H1 (cell line): ENCODE results near the gene BACE2. TPM values are rescaled to one million over a fixed set of nuclear protein-coding genes. Genes with fewer than 3 reads are reported as not detected.

Experiments used
- CTCF ChIA-PET: fragments of 300-600 bp; sonication (Branson Sonifier 250); formaldehyde crosslinking; loops from one replicate; lab custom pipeline; 2021; ENCODE audit not compliant: partially characterized antibody; lab: Charles Lee
- POLR2A ChIA-PET: fragments of 300-600 bp; sonication (Branson Sonifier 250); formaldehyde crosslinking; loops from one replicate; lab custom pipeline; 2021; ENCODE audit warnings: inconsistent platforms; ENCODE audit not compliant: partially characterized antibody; lab: Charles Lee
- DNase-seq, 2 experiments: peaks; one replicate each; pipeline versions ENCODE4 v3.0.0 to v3.0.0-alpha.2; 2010 to 2022; ENCODE audit warnings: low spot score in 2 of 2, low read depth in 1 of 2, mixed read lengths in 1 of 2
- FAIRE-seq: peaks from 2 replicates; lab custom pipeline; 2011; peaks lifted over from hg19 to GRCh38; lab: Jason Lieb, UNC
- H2AFZ ChIP-seq: 2 replicates; pipeline ENCODE4 v1.8.1; 2012; ENCODE audit warnings: low read length, inconsistent platforms
- H2AK5ac ChIP-seq: 2 replicates; pipeline ENCODE4 v1.6.1; 2013; ENCODE audit warnings: low read depth, low read length
- H2BK120ac ChIP-seq: replicated peaks from 2 replicates; pipeline ENCODE3; 2013; ENCODE audit warnings: low read depth, low read length, inconsistent platforms
- H2BK12ac ChIP-seq: 2 replicates; pipeline ENCODE4 v1.6.1; 2013; ENCODE audit warnings: low read depth, low read length
- H2BK15ac ChIP-seq: 2 replicates; pipeline ENCODE4 v1.6.1; 2013; ENCODE audit warnings: low read length
- H2BK20ac ChIP-seq: 2 replicates; pipeline ENCODE4 v1.6.1; 2013; ENCODE audit warnings: low read length
- H2BK5ac ChIP-seq: 2 replicates; pipeline ENCODE4 v1.6.1; 2013; ENCODE audit warnings: low read depth, low read length
- H3K14ac ChIP-seq: 2 replicates; pipeline ENCODE4 v1.6.1; 2013; ENCODE audit warnings: inconsistent platforms; ENCODE audit not compliant: insufficient read length
- H3K18ac ChIP-seq: 2 replicates; pipeline ENCODE4 v1.6.1; 2013; ENCODE audit warnings: low read length; ENCODE audit errors: extremely low read depth
- H3K23ac ChIP-seq: 2 replicates; pipeline ENCODE4 v1.6.1; 2013; ENCODE audit warnings: inconsistent platforms; ENCODE audit not compliant: insufficient read length
- H3K23me2 ChIP-seq: 2 replicates; pipeline ENCODE4 v1.6.1; 2013; ENCODE audit warnings: low read depth, low read length
- H3K27ac ChIP-seq: 2 replicates; pipeline ENCODE4 v1.6.1; 2011; ENCODE audit warnings: low read depth, low read length, inconsistent platforms
- H3K27me3 ChIP-seq, 4 experiments: replicated peaks in 1 of 4; 1 replicate in 1 of 4; 2 replicates in 3 of 4; pipeline versions ENCODE4 v1.6.1 to v1.8.1; 2011 to 2013; ENCODE audit warnings: low read length in 3 of 4, mild to moderate bottlenecking in 3 of 4, inconsistent platforms in 2 of 4, mixed read lengths in 2 of 4, moderate library complexity in 1 of 4; ENCODE audit not compliant: control insufficient read depth in 3 of 4, insufficient read depth in 3 of 4; ENCODE audit errors: extremely low read depth in 1 of 4
- H3K36me3 ChIP-seq, 4 experiments: 2 replicates each; pipeline versions ENCODE4 v1.6.1 to v1.8.1; 2011 to 2013; ENCODE audit warnings: mild to moderate bottlenecking in 4 of 4, low read length in 3 of 4, moderate library complexity in 2 of 4, control low read depth in 1 of 4, inconsistent platforms in 1 of 4; ENCODE audit not compliant: insufficient read depth in 4 of 4, control insufficient read depth in 2 of 4
- H3K4ac ChIP-seq: replicated peaks from 2 replicates; pipeline ENCODE3; 2013; ENCODE audit warnings: low read length, low read depth, mixed read lengths, inconsistent platforms; ENCODE audit not compliant: insufficient read length
- H3K4me1 ChIP-seq, 4 experiments: replicated peaks in 1 of 4; 1 replicate in 1 of 4; 2 replicates in 3 of 4; pipeline versions ENCODE4 v1.6.1 to v1.8.1; 2011 to 2013; ENCODE audit warnings: low read length in 3 of 4, inconsistent platforms in 2 of 4, mixed read lengths in 1 of 4; ENCODE audit not compliant: insufficient read depth in 4 of 4, control insufficient read depth in 3 of 4
- H3K4me2 ChIP-seq, 2 experiments: 2 replicates each; pipeline versions ENCODE4 v1.6.1 to v1.8.1; 2011 to 2013; ENCODE audit warnings: low read depth in 2 of 2, low read length in 2 of 2, control low read depth in 1 of 2, inconsistent platforms in 1 of 2, mild to moderate bottlenecking in 1 of 2; ENCODE audit not compliant: insufficient read depth in 1 of 2
- H3K4me3 ChIP-seq, 4 experiments: fragments of 200-600, 300-600 bp in 1 of 4; sonication (generic), shearing (Covaris generic), sonication (Bioruptor Twin) in 1 of 4; 2 replicates each; pipeline versions ENCODE4 v1.5.1 to v1.8.1; 2011 to 2016; ENCODE audit warnings: low read length in 4 of 4, low read depth in 3 of 4, control low read depth in 2 of 4, inconsistent platforms in 2 of 4, mild to moderate bottlenecking in 2 of 4, mixed read lengths in 1 of 4, moderate library complexity in 1 of 4; ENCODE audit not compliant: insufficient read depth in 2 of 4; ENCODE audit errors: extremely low read depth in 1 of 4
- H3K56ac ChIP-seq: replicated peaks from 2 replicates; pipeline ENCODE3; 2013; ENCODE audit warnings: low read depth, mild to moderate bottlenecking, mixed read lengths, low read length, inconsistent platforms; ENCODE audit not compliant: insufficient read length
- H3K79me1 ChIP-seq: 2 replicates; pipeline ENCODE4 v1.6.1; 2013; ENCODE audit warnings: low read depth, low read length, control low read depth
- H3K79me2 ChIP-seq, 2 experiments: 2 replicates each; pipeline versions ENCODE4 v1.6.1 to v1.8.1; 2012 to 2013; ENCODE audit warnings: low read length in 2 of 2, mild to moderate bottlenecking in 2 of 2, inconsistent platforms in 1 of 2; ENCODE audit not compliant: insufficient read depth in 2 of 2, control insufficient read depth in 1 of 2
- H3K9ac ChIP-seq, 4 experiments: replicated peaks in 1 of 4; 1 replicate in 1 of 4; 2 replicates in 3 of 4; pipeline versions ENCODE4 v1.6.1 to v1.8.1; 2011 to 2013; ENCODE audit warnings: low read depth in 3 of 4, low read length in 3 of 4, control low read depth in 2 of 4, mild to moderate bottlenecking in 2 of 4, moderate library complexity in 2 of 4, inconsistent platforms in 1 of 4; ENCODE audit errors: extremely low read depth in 1 of 4
- H3K9me3 ChIP-seq, 2 experiments: 2 replicates each; pipeline versions ENCODE4 v1.6.1 to v1.8.1; 2012 to 2013; ENCODE audit warnings: mild to moderate bottlenecking in 2 of 2, moderate library complexity in 2 of 2, control low read depth in 1 of 2, inconsistent platforms in 1 of 2, low read depth in 1 of 2, low read length in 1 of 2, mixed read lengths in 1 of 2; ENCODE audit not compliant: insufficient read depth in 2 of 2
- H4K20me1 ChIP-seq, 2 experiments: replicated peaks in 1 of 2; 2 replicates each; pipeline versions ENCODE3 to v1.8.1; 2011 to 2013; ENCODE audit warnings: inconsistent platforms in 2 of 2, low read length in 2 of 2, mild to moderate bottlenecking in 1 of 2; ENCODE audit not compliant: insufficient read depth in 2 of 2, control insufficient read depth in 1 of 2
- H4K5ac ChIP-seq: 2 replicates; pipeline ENCODE4 v1.6.1; 2013; ENCODE audit warnings: low read length, low read depth, mixed read lengths, inconsistent platforms; ENCODE audit not compliant: insufficient read length
- H4K8ac ChIP-seq: 2 replicates; pipeline ENCODE4 v1.8.0; 2013; ENCODE audit warnings: mild to moderate bottlenecking, moderate library complexity, low read length, inconsistent platforms; ENCODE audit not compliant: insufficient read depth; ENCODE audit errors: extremely low read depth
- H4K91ac ChIP-seq: replicated peaks from 2 replicates; pipeline ENCODE3; 2013; ENCODE audit warnings: low read length, mixed read lengths, inconsistent platforms; ENCODE audit not compliant: insufficient read length
- ATF2 ChIP-seq: IDR thresholded peaks from 2 replicates; pipeline ENCODE4 v1.6.1; 2012; ENCODE audit warnings: low read length, inconsistent platforms
- CBX5 ChIP-seq: fragments of 300-800, 300-1000 bp; sonication (generic); IDR thresholded peaks from 2 replicates; pipeline ENCODE4 v1.7.1; 2016; ENCODE audit warnings: antibody characterized with exemption, low read length, low read depth
- CHD2 ChIP-seq: IDR thresholded peaks from 2 replicates; pipeline ENCODE4 v1.6.1; 2012; ENCODE audit warnings: low read length, improper control_type of control experiment
- CTCF ChIP-seq, 3 experiments: IDR thresholded peaks; 1 replicate in 2 of 3; 2 replicates in 1 of 3; pipeline versions ENCODE4 v1.5.1 to v1.6.1; 2011; ENCODE audit warnings: low read length in 3 of 3, mild to moderate bottlenecking in 3 of 3, inconsistent platforms in 2 of 3, low read depth in 1 of 3, moderate library complexity in 1 of 3; ENCODE audit not compliant: insufficient read depth in 1 of 3; ENCODE audit errors: control extremely low read depth in 1 of 3
- MAX ChIP-seq: IDR thresholded peaks from 2 replicates; pipeline ENCODE4 v1.6.1; 2012; ENCODE audit warnings: inconsistent platforms
- POU5F1 ChIP-seq: IDR thresholded peaks from 2 replicates; pipeline ENCODE4 v1.6.1; 2011; ENCODE audit warnings: low read depth, mild to moderate bottlenecking, low read length, moderate library complexity
- RXRA ChIP-seq: IDR thresholded peaks from 2 replicates; pipeline ENCODE4 v1.6.1; 2011; ENCODE audit warnings: low read depth, mild to moderate bottlenecking, low read length, moderate library complexity; ENCODE audit not compliant: insufficient read depth
- SIX5 ChIP-seq: IDR thresholded peaks from 2 replicates; pipeline ENCODE4 v1.6.1; 2011; ENCODE audit warnings: mild to moderate bottlenecking, low read depth, low read length
- TCF12 ChIP-seq: IDR thresholded peaks from 2 replicates; pipeline ENCODE4 v1.6.1; 2011; ENCODE audit warnings: low read depth, mild to moderate bottlenecking, low read length
- WGBS, 2 experiments: shearing (Covaris generic) in 1 of 2; methylation state at CpG; one replicate each; pipeline versions ENCODE4 v1.1.6 to v1.1.7; 2013 to 2015; ENCODE audit warnings: low lambda C conversion rate in 2 of 2, mixed read lengths in 2 of 2, inconsistent platforms in 1 of 2, low coverage in 1 of 2, missing lambda C conversion rate in 1 of 2; ENCODE audit not compliant: insufficient replicate concordance in 2 of 2, insufficient coverage in 1 of 2, insufficient read length in 1 of 2; ENCODE audit errors: extremely low coverage in 1 of 2, missing lambda C conversion rate in 1 of 2; 5-methylcytosine and 5-hydroxymethylcytosine counted together
- polyA plus RNA-seq, 7 experiments: library from polyadenylated mRNA; depleted of rRNA in 3 of 7; stranded (reverse) in 5 of 7; unstranded in 2 of 7; fragments of >200 nt in 5 of 7; fragments of 200-250 nt in 2 of 7; gene quantifications; 1 replicate in 5 of 7; 2 replicates in 1 of 7; 4 replicates in 1 of 7; pipeline versions ENCODE4 v1.2.1 to v1.2.3, GENCODE V29; 2011 to 2013; ENCODE audit warnings: missing spikeins in 2 of 7, mixed read lengths in 2 of 7
- total RNA-seq: library from RNA; stranded (reverse); fragmentation: NEBNext Ultra II Directional; extraction: Animal tissue kit (Norgen Biotek cat#: 25700); gene quantifications from 2 replicates; pipeline ENCODE4 v1.2.1, GENCODE V29; 2021

The BACE2 gene
- total and polyA plus RNA-seq, 2 of the 8 experiments (the other 6 are each of a cell fraction or from before 2014, with no cell fraction given) = 8.1 to 10.9 TPM

GRCh38 chr21:41136286-41136685 lies 31.7 kb upstream of the BACE2 start:
- no peak overlapping the region for H3K9ac ChIP-seq
- H3K18ac ChIP-seq = no peak overlapping the region
- H3K79me2 ChIP-seq = no peaks in the 10 kb centered on the region
- H2AK5ac ChIP-seq = no peak overlapping the region
- H2BK12ac ChIP-seq = no peak overlapping the region
- peaks cover 0 to 2% of the 10 kb centered on the region in 2 experiments for H4K20me1 ChIP-seq
- DNase-seq (no peak), FAIRE-seq (no peak)
- 80% methylated on average over 6 of the region's 6 CpGs; no CpG with 5 or more reads in 1 of the 2 experiments for WGBS, 2 experiments
- H2BK5ac ChIP-seq = no peak overlapping the region
- peaks cover 0 to 6% of the 10 kb centered on the region in 2 experiments; a peak in 1 of 4 replicates for H3K9me3 ChIP-seq
- ChIA-PET CTCF (interaction anchor here (0.6 to 9.0 kb wide), 9 partner anchors 8 to 323 kb away, joined by 3 to 98 read pairs (median 3); partner anchors contain the start of gene BACE2), POLR2A (no interaction called here)
- no peak overlapping the region for H2AFZ ChIP-seq
- no peak overlapping the region for H4K8ac ChIP-seq
- H4K5ac ChIP-seq = no peak overlapping the region
- no peak overlapping the region for H3K4me2 ChIP-seq
- no peak overlapping the region for H3K14ac ChIP-seq
- H3K4me3 ChIP-seq = no peak overlapping the region
- no peaks in the 10 kb centered on the region for H3K4me1 ChIP-seq
- H2BK20ac ChIP-seq = no peak overlapping the region
- H3K56ac ChIP-seq = no peak overlapping the region
- H3K79me1 ChIP-seq = no peaks in the 10 kb centered on the region
- no peak overlapping the region for H2BK120ac ChIP-seq
- H3K4ac ChIP-seq = no peak overlapping the region
- peaks cover 2% of the 10 kb centered on the region; the same call in 1 of the 2 replicates for H3K23me2 ChIP-seq
- no peaks in the 10 kb centered on the region for H3K36me3 ChIP-seq
- no peak overlapping the region for H3K27ac ChIP-seq
- no peak overlapping the region for H3K23ac ChIP-seq
- H3K27me3 ChIP-seq = no peaks in the 10 kb centered on the region; a peak in 1 of 7 replicates
- H4K91ac ChIP-seq = no peak overlapping the region
- no peak overlapping the region for H2BK15ac ChIP-seq
- TF ChIP-seq TCF12 (no peak), POU5F1 (no peak), MAX (no peak), ATF2 (no peak), CBX5 (no peak), CTCF (IDR thresholded peaks at IDR 0.05; ENCODE audit: control extremely low read depth in 1 of 3, insufficient read depth in 1 of 3, low read depth in 1 of 3, low read length in 3 of 3) (no peak), RXRA (no peak), CHD2 (no peak), SIX5 (no peak)
